ENCODE data around the gene ERGIC3.

Gene ERGIC3

GRCh38 chr20:35527122-35527769, 14.6 kb upstream of the ERGIC3 start:
- no peak overlapping the region for H3K4me3 ChIP-seq (ENCODE audit: low read depth, low read length)
- H3K36me3 ChIP-seq (ENCODE audit: control insufficient read depth in 2 of 2, insufficient read depth in 1 of 2, low read length in 2 of 2): no peaks in the 10 kb centered on the region
- no peaks in the 10 kb centered on the region for H3K4me1 ChIP-seq (ENCODE audit: control insufficient read depth, insufficient read depth, low read length)
- no peaks in the 10 kb centered on the region for H3K9me3 ChIP-seq (ENCODE audit: control insufficient read depth, insufficient read depth, low read depth, low read length)
- ChIA-PET POLR2A (no interaction called here), CTCF (interaction anchor here (0.7 kb wide), 1 partner anchor 220 kb away, joined by 3 read pairs; no protein-coding TSS in a partner anchor)
- TF ChIP-seq ZNF341 (tag by site-specific recombination; IDR thresholded peaks at IDR 0.05; ENCODE audit: low read depth) (no peak), ZNF280C (tag by site-specific recombination; IDR thresholded peaks at IDR 0.05) (no peak), ZNF223 (tag by site-specific recombination; IDR thresholded peaks at IDR 0.05) (no peak), ZSCAN5A (tag by site-specific recombination; IDR thresholded peaks at IDR 0.05) (no peak), PRDM2 (tag by site-specific recombination; IDR thresholded peaks at IDR 0.05; ENCODE audit: borderline replicate concordance) (no peak), INSM2 (tag by site-specific recombination; IDR thresholded peaks at IDR 0.05) (no peak), ZFP3 (tag by site-specific recombination; IDR thresholded peaks at IDR 0.05; ENCODE audit: low read depth) (no peak), GLIS2 (tag by site-specific recombination; IDR thresholded peaks at IDR 0.05) (no peak), MEIS1 (CRISPR knock-in tag; IDR thresholded peaks at IDR 0.05; ENCODE audit: borderline replicate concordance) (no peak), ZNF571 (tag by site-specific recombination; IDR thresholded peaks at IDR 0.05) (no peak), ZNF266 (tag by site-specific recombination; IDR thresholded peaks at IDR 0.05; ENCODE audit: low read depth) (no peak), ZSCAN23 (tag by site-specific recombination; IDR thresholded peaks at IDR 0.05) (no peak), ZBTB48 (tag by site-specific recombination; IDR thresholded peaks at IDR 0.05) (no peak), ZNF639 (tag by site-specific recombination; IDR thresholded peaks at IDR 0.05) (no peak), ZNF37A (tag by site-specific recombination; IDR thresholded peaks at IDR 0.05) (no peak)
- H3K27ac ChIP-seq (ENCODE audit: extremely low read depth, low read depth, low read length): no peak overlapping the region

Data from HEK293 (cell line).